ENCODE data around the gene LYPLAL1.
"Not testable (repeated sequence)": the region's sequence is repeated elsewhere in the genome, so short reads cannot be mapped to it uniquely, and the experiment has no call there.

Gene LYPLAL1

DNA sequence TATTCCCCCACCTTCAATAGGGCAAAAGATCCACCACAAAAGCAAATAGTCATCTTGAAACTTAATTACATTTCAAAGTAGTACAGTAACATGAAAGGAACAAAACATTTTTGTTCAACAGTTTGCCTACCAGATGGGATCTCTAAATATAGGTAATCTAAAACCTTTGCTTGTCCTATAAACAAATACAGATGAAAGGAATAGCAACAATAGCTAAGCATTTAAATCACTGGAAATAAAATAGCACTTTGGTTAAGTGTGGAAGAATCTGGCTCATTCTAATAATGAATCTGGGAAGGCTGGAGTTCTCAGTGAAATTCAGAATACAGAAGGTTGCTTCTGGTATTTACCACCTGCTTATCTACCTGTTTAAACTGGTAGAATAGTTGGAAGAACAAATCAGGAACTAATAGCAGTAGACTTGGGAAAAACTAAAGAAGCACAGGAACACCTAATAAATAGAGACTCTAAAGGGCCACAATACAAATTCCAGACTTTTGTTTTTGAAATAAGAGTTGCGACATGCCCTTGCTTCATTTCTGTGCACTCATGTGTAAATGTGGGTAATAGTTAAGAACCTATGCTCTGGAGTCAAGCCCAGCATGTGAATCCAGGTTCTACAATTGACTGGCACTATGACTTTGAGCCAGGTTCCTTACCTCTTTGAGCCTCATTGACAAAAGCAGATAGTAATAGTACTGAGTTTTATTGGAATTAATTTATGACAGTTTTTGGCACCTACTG lies 2.3 kb upstream of the LYPLAL1 start:
- DNase-seq, result no peak

- DNase-seq, result no peak
These were observed 857 bp upstream of the LYPLAL1 start for GRCh38 chr1:219172821-219173220.

DNA sequence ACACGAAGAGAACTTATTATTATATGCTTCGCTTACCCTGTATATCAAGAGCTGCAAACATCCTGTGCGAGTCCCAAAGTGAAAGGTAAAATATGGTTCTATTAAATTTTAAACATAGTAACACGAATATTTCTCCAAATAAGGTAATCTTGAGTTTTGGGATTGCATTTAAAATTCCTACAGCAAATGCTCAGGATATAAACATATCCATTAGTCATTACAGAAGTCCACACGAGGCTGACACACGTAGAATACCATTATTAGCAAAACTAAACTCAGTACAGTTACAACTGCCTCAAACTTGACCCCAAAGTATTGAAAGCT lies 282 bp upstream of the LYPLAL1 start:
- DNase-seq, result no peak

GRCh38 chr1:219174460-219175211 lies 958 bp downstream of the LYPLAL1 start:
- no peak for DNase-seq

DNA sequence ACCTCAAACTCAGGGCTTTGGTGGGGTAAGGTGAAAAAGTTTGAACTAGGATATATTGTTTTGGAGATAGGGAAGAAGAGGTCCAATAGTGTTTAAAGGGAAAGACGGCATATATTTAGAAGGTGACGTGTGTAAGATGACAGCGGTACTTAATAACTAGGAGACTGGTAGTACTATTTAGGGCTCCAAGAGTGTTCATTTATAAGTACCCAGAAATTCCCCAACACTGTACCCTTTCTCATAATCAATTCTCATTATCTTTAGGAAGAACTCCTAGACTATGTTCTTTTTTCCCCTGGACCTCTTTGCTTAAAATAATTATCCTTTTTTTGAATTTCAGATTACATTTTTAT lies 1.5 kb downstream of the LYPLAL1 start:
- no peak for DNase-seq

GRCh38 chr1:219176168-219176567 lies 2.5 kb downstream of the LYPLAL1 start:
- no peak for DNase-seq

DNA sequence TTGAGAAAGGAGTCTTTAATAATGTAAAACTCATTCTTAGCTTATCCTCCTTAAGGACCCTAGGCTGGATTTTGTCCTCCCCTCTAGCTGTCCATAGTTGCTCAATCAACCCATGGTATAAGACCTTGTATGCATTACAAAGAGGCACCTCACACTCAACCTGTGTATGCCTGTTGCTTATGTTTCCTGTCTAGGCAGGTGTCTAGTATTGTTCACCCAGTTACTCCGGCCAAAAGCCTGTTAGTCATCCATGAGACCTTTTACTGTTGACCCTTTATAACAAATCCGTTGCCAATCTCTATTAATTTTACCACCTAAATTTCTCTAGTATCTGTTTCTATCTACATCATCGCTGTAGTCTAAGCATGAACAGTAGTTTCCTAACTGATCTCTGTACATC lies 3.7 kb downstream of the LYPLAL1 start:
- no peak for DNase-seq

DNA sequence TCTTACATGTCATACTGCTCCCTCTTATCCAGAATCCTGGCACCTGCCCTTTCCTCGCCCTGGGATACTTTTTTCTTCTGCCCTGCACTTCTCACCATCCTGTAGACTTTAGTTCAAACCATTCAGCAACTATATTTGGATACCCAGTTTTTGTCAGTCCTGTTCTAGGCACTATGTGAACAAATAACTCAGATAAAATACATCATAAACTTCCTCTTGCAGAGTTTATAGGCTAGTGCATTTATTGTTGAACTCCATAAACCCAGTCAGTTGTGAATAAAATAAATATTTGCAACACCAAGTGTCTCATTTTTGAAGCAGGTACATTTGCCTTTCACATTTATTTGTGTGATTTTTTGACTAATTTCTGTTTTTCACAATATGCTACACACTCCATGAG lies 4.3 kb downstream of the LYPLAL1 start:
- no peak for DNase-seq

DNA sequence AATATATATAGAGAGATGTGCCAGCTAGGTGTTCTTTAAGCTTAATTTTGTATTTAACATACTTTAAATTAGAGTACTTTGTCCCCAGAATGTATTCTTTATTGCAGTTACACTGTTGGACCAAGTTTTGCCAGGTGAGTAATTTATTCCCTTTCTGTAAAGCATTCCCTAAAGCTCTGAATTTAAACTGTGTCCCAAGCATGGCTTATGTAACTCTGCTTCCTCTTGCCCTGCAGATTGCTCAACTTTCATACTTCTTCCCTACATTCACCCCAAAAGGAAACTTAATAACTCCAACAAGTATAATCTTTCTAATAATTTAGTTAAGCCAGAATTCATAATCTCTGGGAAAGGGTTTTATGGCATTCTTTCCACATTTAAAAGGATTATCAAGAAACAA lies 5.6 kb downstream of the LYPLAL1 start:
- no peak for DNase-seq

DNA sequence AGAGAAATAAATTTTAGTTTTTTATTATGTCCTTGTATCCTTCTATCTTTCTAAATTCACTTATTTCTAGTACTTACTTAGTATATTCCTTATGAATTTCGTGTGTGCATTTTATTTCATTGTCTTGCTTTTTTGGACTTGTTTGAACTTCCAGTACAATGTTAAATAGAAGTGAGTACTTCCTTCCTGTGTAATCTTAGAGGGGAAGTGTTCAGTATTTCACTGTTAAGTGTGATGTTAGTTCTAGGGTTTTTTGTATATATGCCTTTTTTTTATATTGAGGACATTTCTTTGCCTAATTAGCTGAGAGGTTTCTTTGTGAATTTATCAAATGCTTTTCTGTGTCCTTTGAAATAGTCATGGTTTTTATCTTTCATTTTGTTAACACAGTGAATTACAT lies 10.7 kb downstream of the LYPLAL1 start:
- no peak for DNase-seq

DNA sequence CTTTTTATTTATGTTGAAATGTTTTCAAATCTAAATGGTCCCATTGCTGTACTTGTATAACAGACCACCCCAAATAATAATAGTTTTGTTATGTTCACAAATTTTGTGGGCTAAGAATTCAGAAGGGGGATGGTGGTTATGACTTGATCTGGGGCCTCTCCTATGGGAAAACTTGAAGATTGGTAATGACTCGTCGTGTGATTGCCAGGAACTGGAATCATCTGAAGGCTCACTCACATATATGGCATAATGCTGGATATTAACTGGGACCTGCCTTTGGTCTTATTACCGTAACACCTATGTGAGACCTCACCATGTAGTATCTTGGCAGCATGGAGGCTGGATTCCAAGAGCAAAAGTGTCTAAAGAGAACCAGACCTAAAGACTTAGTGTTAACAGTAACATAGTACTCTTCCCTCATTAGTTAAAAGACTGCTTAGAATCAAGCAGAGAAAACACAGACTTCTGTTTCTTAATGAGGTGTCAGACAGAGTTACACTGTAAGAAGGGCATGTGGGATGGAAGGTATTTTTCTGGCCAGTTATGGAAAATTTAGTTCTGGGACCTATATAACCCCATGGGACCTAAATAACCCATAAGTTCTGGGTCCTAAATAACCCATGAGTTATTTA lies 11.9 kb downstream of the LYPLAL1 start:
- no peak for DNase-seq

- no peak for DNase-seq
These were observed 14.7 kb downstream of the LYPLAL1 start for GRCh38 chr1:219188331-219188803.

- DNase-seq, result no peak
These were observed 15.5 kb downstream of the LYPLAL1 start for GRCh38 chr1:219189021-219189824.

DNA sequence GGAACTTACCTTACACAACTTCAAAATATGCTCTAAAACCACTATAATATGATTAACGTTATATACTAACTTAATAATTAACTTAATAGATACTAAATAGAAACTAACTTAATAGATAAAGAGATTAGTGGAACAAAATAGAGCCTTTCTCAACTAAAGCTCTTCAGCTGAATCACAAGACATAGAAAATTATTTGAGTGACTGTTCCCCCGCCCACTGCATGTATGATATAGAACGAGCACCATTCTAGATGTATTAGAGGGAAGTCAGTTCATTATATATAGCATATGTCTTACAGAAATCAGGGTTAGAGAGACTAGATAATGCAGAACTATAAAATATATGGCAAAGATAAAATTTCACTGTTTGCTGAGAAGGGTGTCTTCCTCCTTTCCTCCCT lies 16.3 kb downstream of the LYPLAL1 start:
- no peak for DNase-seq

GRCh38 chr1:219190605-219191004 lies 16.9 kb downstream of the LYPLAL1 start:
- DNase-seq, result no peak

DNA sequence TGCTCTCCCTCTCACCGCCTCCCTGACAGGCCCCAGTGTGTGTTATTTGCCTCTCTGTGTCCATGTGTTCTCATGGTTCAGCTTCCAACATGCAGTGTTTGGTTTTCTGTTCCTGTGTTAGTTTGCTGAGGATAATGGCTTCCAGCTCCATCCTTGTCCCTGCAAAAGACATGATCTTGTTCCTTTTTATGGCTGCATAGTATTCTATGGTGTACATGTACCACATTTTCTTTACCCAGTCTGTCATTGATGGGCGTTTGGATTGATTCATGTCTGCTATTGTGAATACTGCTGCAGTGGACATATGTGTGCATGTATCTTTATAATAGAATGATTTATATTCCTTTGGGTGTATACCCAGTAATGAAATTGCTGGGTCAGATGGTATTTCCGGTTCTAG lies 22.2 kb downstream of the LYPLAL1 start:
- DNase-seq, result not testable (repeated sequence)

GRCh38 chr1:219201656-219202055 lies 28.0 kb downstream of the LYPLAL1 start:
- no peak for DNase-seq

- DNase-seq, result no peak
These were observed 28.9 kb downstream of the LYPLAL1 start for GRCh38 chr1:219202567-219202966.

DNA sequence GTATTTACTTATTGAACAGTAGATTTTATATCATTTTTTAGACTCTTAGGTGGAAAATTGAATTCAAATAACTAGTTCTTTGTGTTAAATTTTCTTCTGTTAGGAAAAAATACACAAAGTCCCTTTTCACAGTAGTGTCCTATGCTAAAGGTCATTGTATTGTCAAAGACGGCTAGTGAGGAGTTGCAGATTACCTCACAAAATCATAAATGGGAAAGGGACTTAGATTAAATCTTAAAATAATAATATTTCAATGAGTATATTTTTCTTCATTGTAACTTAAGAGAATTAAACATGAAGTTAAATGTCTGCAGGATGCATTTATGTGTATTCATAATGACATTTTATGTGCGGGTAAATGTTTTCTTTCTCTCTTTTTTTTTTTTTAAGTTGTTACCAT lies 32.7 kb downstream of the LYPLAL1 start:
- no peak for DNase-seq

- no peak for DNase-seq
These were observed 35.9 kb downstream of the LYPLAL1 start for GRCh38 chr1:219209578-219209977.

- DNase-seq, result no peak
These were observed 36.4 kb downstream of the LYPLAL1 start for GRCh38 chr1:219210067-219210466.

DNA sequence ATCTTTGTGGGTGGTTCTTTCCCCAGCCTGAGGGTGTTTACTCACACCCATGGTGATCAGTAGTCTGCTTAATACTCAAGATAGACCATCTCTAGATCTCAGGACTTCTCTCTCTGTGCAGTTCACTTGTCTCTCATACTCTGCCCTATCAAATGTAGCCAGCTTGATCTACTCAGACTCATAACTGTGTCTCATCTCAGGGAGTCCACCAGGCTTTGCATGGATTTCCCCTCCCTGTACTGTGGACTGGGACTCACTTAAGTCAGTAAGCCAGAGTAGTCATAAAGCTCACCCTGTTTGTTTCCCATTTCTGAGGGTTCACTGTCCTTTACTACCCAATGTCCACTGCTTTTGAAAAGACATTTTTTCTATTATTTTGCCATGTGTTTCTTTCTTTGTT lies 41.8 kb downstream of the LYPLAL1 start:
- no peak for DNase-seq

- no peak for DNase-seq
These were observed 47.3 kb downstream of the LYPLAL1 start for GRCh38 chr1:219220945-219221344.

Measured in GOT3 (cell line).